Measurements from ENCODE around the gene TRDMT1.

Gene TRDMT1

GRCh38 chr10:17227367-17228090, 26.1 kb upstream of the TRDMT1 start:
- peak overlapping the region; percentile 97 for H3K27ac ChIP-seq (replicated peaks; ENCODE audit: low read length)
- peak overlapping the region; percentile 84 for H3K4me2 ChIP-seq (ENCODE audit: insufficient read depth, low read length, poor library complexity, severe bottlenecking)
- no peak overlapping the region for H3K18ac ChIP-seq (ENCODE audit: low read length)
- no peak overlapping the region for H2BK5ac ChIP-seq (ENCODE audit: low read length)
- H3K27me3 ChIP-seq (ENCODE audit: control insufficient read depth in 3 of 3, insufficient read depth in 3 of 3, low read depth in 1 of 3, low read length in 3 of 3), result no peaks in the 10 kb centered on the region
- no peak overlapping the region for H2BK12ac ChIP-seq (ENCODE audit: low read length)
- H2AK5ac ChIP-seq (ENCODE audit: low read depth, low read length), result no peak overlapping the region
- H3K9me3 ChIP-seq (replicated peaks in 1 of 2; ENCODE audit: control insufficient read depth in 2 of 2, insufficient read depth in 1 of 2, low read depth in 1 of 2, low read length in 2 of 2), result peaks cover 0 to 2% of the 10 kb centered on the region in 2 donors
- H2BK15ac ChIP-seq (ENCODE audit: low read length), result no peak overlapping the region
- H4K8ac ChIP-seq (ENCODE audit: low read depth, low read length), result no peak overlapping the region
- H2AFZ ChIP-seq (ENCODE audit: low read length), result peak overlapping the region; percentile 87
- peaks cover 5% of the 10 kb centered on the region for H3K79me1 ChIP-seq (ENCODE audit: low read depth, low read length)
- H3K4me1 ChIP-seq (ENCODE audit: control insufficient read depth in 2 of 2, insufficient read depth in 1 of 2, low read depth in 1 of 2, low read length in 2 of 2), result peaks cover 9 to 18% of the 10 kb centered on the region in 2 donors
- DNase-seq (ENCODE audit: low spot score), result no peak
- H2BK120ac ChIP-seq (ENCODE audit: low read depth, low read length), result no peak overlapping the region
- no peak overlapping the region for H4K91ac ChIP-seq (ENCODE audit: low read depth, low read length, poor library complexity)
- H3K9ac ChIP-seq (ENCODE audit: low read depth, low read length, poor library complexity), result no peak overlapping the region
- peak overlapping the region in 1 of 2 donors; percentile 85 for H3K4me3 ChIP-seq (ENCODE audit: low read length in 2 of 2)
- peaks cover 4 to 31% of the 10 kb centered on the region in 2 donors for H3K36me3 ChIP-seq (replicated peaks in 1 of 2; ENCODE audit: control insufficient read depth in 2 of 2, insufficient read depth in 2 of 2, low read length in 2 of 2)
- H3K23ac ChIP-seq (ENCODE audit: low read depth, low read length, poor library complexity), result no peak overlapping the region
- no peak overlapping the region for H3K4ac ChIP-seq (ENCODE audit: low read length)
- WGBS, 2 donors (ENCODE audit: extremely low coverage in 2 of 2, insufficient read length in 2 of 2, insufficient replicate concordance in 1 of 2), result no CpG with 5 or more reads among the region's 12 CpGs
- no peak overlapping the region for H3K14ac ChIP-seq (ENCODE audit: low read length)

GRCh38 chr10:17226891-17227303, 25.4 kb upstream of the TRDMT1 start:
- Histone ChIP-seq H3K36me3 (replicated peaks in 1 of 2; ENCODE audit: control insufficient read depth in 2 of 2, insufficient read depth in 2 of 2, low read length in 2 of 2) (peaks cover 2 to 25% of the 10 kb centered on the region in 2 donors), H2BK15ac (ENCODE audit: low read length) (peak overlapping the region; percentile 1), H3K4me1 (ENCODE audit: control insufficient read depth in 2 of 2, insufficient read depth in 1 of 2, low read depth in 1 of 2, low read length in 2 of 2) (peaks cover 9 to 14% of the 10 kb centered on the region in 2 donors), H2BK12ac (ENCODE audit: low read length) (no peak overlapping the region), H3K4me3 (ENCODE audit: low read length in 2 of 2) (no peak overlapping the region), H3K9ac (ENCODE audit: low read depth, low read length, poor library complexity) (no peak overlapping the region), H3K27ac (replicated peaks; ENCODE audit: low read length) (peak overlapping the region; percentile 37), H2AFZ (ENCODE audit: low read length) (peak overlapping the region; percentile 87), H2AK5ac (ENCODE audit: low read depth, low read length) (no peak overlapping the region), H2BK120ac (ENCODE audit: low read depth, low read length) (no peak overlapping the region), H3K4me2 (ENCODE audit: insufficient read depth, low read length, poor library complexity, severe bottlenecking) (peak overlapping the region; percentile 21), H3K18ac (ENCODE audit: low read length) (peak overlapping the region; percentile 16), H2BK5ac (ENCODE audit: low read length) (no peak overlapping the region), H3K9me3 (replicated peaks in 1 of 2; ENCODE audit: control insufficient read depth in 2 of 2, insufficient read depth in 1 of 2, low read depth in 1 of 2, low read length in 2 of 2) (peaks cover 0 to 2% of the 10 kb centered on the region in 2 donors), H4K91ac (ENCODE audit: low read depth, low read length, poor library complexity) (no peak overlapping the region), H3K27me3 (ENCODE audit: control insufficient read depth in 3 of 3, insufficient read depth in 3 of 3, low read depth in 1 of 3, low read length in 3 of 3) (no peaks in the 10 kb centered on the region), H3K79me1 (ENCODE audit: low read depth, low read length) (peaks cover 5% of the 10 kb centered on the region), H4K8ac (ENCODE audit: low read depth, low read length) (no peak overlapping the region), H3K14ac (ENCODE audit: low read length) (no peak overlapping the region), H3K4ac (ENCODE audit: low read length) (no peak overlapping the region), H3K23ac (ENCODE audit: low read depth, low read length, poor library complexity) (no peak overlapping the region)
- no peak for DNase-seq (ENCODE audit: low spot score)
- no CpG with 5 or more reads among the region's 8 CpGs for WGBS, 2 donors (ENCODE audit: extremely low coverage in 2 of 2, insufficient read length in 2 of 2, insufficient replicate concordance in 1 of 2)

GRCh38 chr10:17225808-17226207, 24.3 kb upstream of the TRDMT1 start:
- H2AK5ac ChIP-seq (ENCODE audit: low read depth, low read length), result no peak overlapping the region
- H3K14ac ChIP-seq (ENCODE audit: low read length), result no peak overlapping the region
- peaks cover 0 to 2% of the 10 kb centered on the region in 2 donors for H3K9me3 ChIP-seq (replicated peaks in 1 of 2; ENCODE audit: control insufficient read depth in 2 of 2, insufficient read depth in 1 of 2, low read depth in 1 of 2, low read length in 2 of 2)
- WGBS, 2 donors (ENCODE audit: extremely low coverage in 2 of 2, insufficient read length in 2 of 2, insufficient replicate concordance in 1 of 2), result no CpG with 5 or more reads among the region's 4 CpGs
- H2BK15ac ChIP-seq (ENCODE audit: low read length), result no peak overlapping the region
- peaks cover 9 to 14% of the 10 kb centered on the region in 2 donors for H3K4me1 ChIP-seq (ENCODE audit: control insufficient read depth in 2 of 2, insufficient read depth in 1 of 2, low read depth in 1 of 2, low read length in 2 of 2)
- no peak overlapping the region for H3K4ac ChIP-seq (ENCODE audit: low read length)
- no peak for DNase-seq (ENCODE audit: low spot score)
- no peak overlapping the region for H3K18ac ChIP-seq (ENCODE audit: low read length)
- no peak overlapping the region for H3K23ac ChIP-seq (ENCODE audit: low read depth, low read length, poor library complexity)
- H2AFZ ChIP-seq (ENCODE audit: low read length), result no peak overlapping the region
- H3K36me3 ChIP-seq (replicated peaks in 1 of 2; ENCODE audit: control insufficient read depth in 2 of 2, insufficient read depth in 2 of 2, low read length in 2 of 2), result peaks cover 0 to 14% of the 10 kb centered on the region in 2 donors
- H2BK12ac ChIP-seq (ENCODE audit: low read length), result no peak overlapping the region
- no peak overlapping the region for H3K4me2 ChIP-seq (ENCODE audit: insufficient read depth, low read length, poor library complexity, severe bottlenecking)
- no peaks in the 10 kb centered on the region for H3K27me3 ChIP-seq (ENCODE audit: control insufficient read depth in 3 of 3, insufficient read depth in 3 of 3, low read depth in 1 of 3, low read length in 3 of 3)
- H2BK5ac ChIP-seq (ENCODE audit: low read length), result no peak overlapping the region
- no peak overlapping the region for H2BK120ac ChIP-seq (ENCODE audit: low read depth, low read length)
- peaks cover 5% of the 10 kb centered on the region for H3K79me1 ChIP-seq (ENCODE audit: low read depth, low read length)
- no peak overlapping the region for H4K8ac ChIP-seq (ENCODE audit: low read depth, low read length)
- no peak overlapping the region for H3K27ac ChIP-seq (replicated peaks; ENCODE audit: low read length)
- H4K91ac ChIP-seq (ENCODE audit: low read depth, low read length, poor library complexity), result no peak overlapping the region
- no peak overlapping the region for H3K9ac ChIP-seq (ENCODE audit: low read depth, low read length, poor library complexity)
- H3K4me3 ChIP-seq (ENCODE audit: low read length in 2 of 2), result no peak overlapping the region

- WGBS, 2 donors (ENCODE audit: extremely low coverage in 2 of 2, insufficient read length in 2 of 2, insufficient replicate concordance in 1 of 2), result 100% methylated on average over 1 of the region's 4 CpGs; no CpG with 5 or more reads in 1 of the 2 donors
Measured at GRCh38 chr10:17222329-17222728, 20.9 kb upstream of the TRDMT1 start.

More at GRCh38 chr10:17222329-17222728, 20.9 kb upstream of the TRDMT1 start:
- Histone ChIP-seq H3K18ac (ENCODE audit: low read length) (no peak overlapping the region), H3K27me3 (ENCODE audit: control insufficient read depth in 3 of 3, insufficient read depth in 3 of 3, low read depth in 1 of 3, low read length in 3 of 3) (no peaks in the 10 kb centered on the region), H2BK12ac (ENCODE audit: low read length) (no peak overlapping the region), H2BK5ac (ENCODE audit: low read length) (no peak overlapping the region), H2BK120ac (ENCODE audit: low read depth, low read length) (no peak overlapping the region), H3K4me1 (ENCODE audit: control insufficient read depth in 2 of 2, insufficient read depth in 1 of 2, low read depth in 1 of 2, low read length in 2 of 2) (peaks cover 6 to 9% of the 10 kb centered on the region in 2 donors), H3K4ac (ENCODE audit: low read length) (no peak overlapping the region), H3K79me1 (ENCODE audit: low read depth, low read length) (no peaks in the 10 kb centered on the region), H2AFZ (ENCODE audit: low read length) (no peak overlapping the region), H3K9ac (ENCODE audit: low read depth, low read length, poor library complexity) (no peak overlapping the region), H3K14ac (ENCODE audit: low read length) (no peak overlapping the region), H3K27ac (replicated peaks; ENCODE audit: low read length) (no peak overlapping the region), H4K91ac (ENCODE audit: low read depth, low read length, poor library complexity) (no peak overlapping the region), H4K8ac (ENCODE audit: low read depth, low read length) (no peak overlapping the region), H3K4me2 (ENCODE audit: insufficient read depth, low read length, poor library complexity, severe bottlenecking) (no peak overlapping the region), H2AK5ac (ENCODE audit: low read depth, low read length) (no peak overlapping the region), H3K23ac (ENCODE audit: low read depth, low read length, poor library complexity) (no peak overlapping the region), H3K9me3 (replicated peaks in 1 of 2; ENCODE audit: control insufficient read depth in 2 of 2, insufficient read depth in 1 of 2, low read depth in 1 of 2, low read length in 2 of 2) (peaks cover 0 to 2% of the 10 kb centered on the region in 2 donors), H3K4me3 (ENCODE audit: low read length in 2 of 2) (no peak overlapping the region), H2BK15ac (ENCODE audit: low read length) (no peak overlapping the region), H3K36me3 (replicated peaks in 1 of 2; ENCODE audit: control insufficient read depth in 2 of 2, insufficient read depth in 2 of 2, low read length in 2 of 2) (no peaks in the 10 kb centered on the region)
- DNase-seq (ENCODE audit: low spot score), result no peak

Data from neuronal stem cell (in vitro differentiated cells).